OCI-LY3 (cell line): ENCODE measurements around the gene POLR3H.

Source experiments
- EZH2phosphoT487 ChIP-seq: fragments of 200-600 bp; shearing (Covaris generic); IDR thresholded peaks from 2 replicates; pipeline ENCODE4 v1.6.1; 2018; ENCODE audit warnings: antibody characterized with exemption, mixed run types, low read depth
- TF ChIP-seq, protein P1 (sequence below): fragments of 200-600, 300-600 bp; sonication (generic); IDR thresholded peaks from 2 replicates; pipeline ENCODE4 v1.5.1; 2014; ENCODE audit warnings: antibody characterized with exemption, low read length, low read depth

DNA sequence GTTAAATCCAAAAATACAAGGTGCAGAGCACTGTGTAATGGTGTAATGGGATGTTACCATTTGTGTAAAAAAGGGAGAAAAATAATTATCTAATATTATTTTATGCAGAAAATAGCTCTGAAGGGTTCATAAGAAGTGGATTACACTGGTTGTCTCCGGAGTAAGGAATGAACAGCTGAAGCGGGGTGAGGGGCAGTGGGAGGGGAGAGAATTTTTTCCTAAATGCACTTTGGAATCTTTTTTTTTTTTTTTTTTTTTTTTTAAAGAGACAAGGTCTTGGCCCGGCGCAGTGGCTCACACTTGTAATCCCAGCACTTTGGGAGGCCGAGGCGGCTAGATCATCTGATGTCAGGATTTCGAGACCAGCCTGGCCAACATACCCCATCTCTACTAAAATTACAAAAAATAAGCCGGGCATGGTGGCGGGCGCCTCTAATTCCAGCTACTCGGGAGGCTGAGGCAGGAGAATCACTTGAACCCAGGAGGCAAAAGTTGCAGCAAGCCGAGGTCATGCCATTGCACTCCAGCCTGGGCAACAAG, 6.8 kb upstream of the POLR3H start:
- TF ChIP-seq, protein P1, sequence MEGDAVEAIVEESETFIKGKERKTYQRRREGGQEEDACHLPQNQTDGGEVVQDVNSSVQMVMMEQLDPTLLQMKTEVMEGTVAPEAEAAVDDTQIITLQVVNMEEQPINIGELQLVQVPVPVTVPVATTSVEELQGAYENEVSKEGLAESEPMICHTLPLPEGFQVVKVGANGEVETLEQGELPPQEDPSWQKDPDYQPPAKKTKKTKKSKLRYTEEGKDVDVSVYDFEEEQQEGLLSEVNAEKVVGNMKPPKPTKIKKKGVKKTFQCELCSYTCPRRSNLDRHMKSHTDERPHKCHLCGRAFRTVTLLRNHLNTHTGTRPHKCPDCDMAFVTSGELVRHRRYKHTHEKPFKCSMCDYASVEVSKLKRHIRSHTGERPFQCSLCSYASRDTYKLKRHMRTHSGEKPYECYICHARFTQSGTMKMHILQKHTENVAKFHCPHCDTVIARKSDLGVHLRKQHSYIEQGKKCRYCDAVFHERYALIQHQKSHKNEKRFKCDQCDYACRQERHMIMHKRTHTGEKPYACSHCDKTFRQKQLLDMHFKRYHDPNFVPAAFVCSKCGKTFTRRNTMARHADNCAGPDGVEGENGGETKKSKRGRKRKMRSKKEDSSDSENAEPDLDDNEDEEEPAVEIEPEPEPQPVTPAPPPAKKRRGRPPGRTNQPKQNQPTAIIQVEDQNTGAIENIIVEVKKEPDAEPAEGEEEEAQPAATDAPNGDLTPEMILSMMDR: no peak
- no peak for TF ChIP-seq EZH2phosphoT487
